Keratinocyte (primary cell): Measurements from ENCODE around the gene IQSEC3. TPM values are rescaled to one million over a fixed set of nuclear protein-coding genes. Genes with fewer than 3 reads are reported as not detected.

ENCODE experiments used
- DNase-seq: peaks from one replicate; pipeline ENCODE4 v3.0.0-alpha.2; 2011; ENCODE audit warnings: low read depth, missing footprints, low spot score
- FAIRE-seq: peaks from 2 replicates; lab custom pipeline; 2011; peaks lifted over from hg19 to GRCh38; lab: Jason Lieb, UNC
- H2AFZ ChIP-seq: 2 replicates; pipeline ENCODE4 v1.6.0; 2012; ENCODE audit warnings: low read length, control low read depth, inconsistent platforms; ENCODE audit not compliant: control insufficient read depth
- H3K27ac ChIP-seq: 2 replicates; pipeline ENCODE4 v1.5.1; 2011; ENCODE audit warnings: low read length; ENCODE audit not compliant: control insufficient read depth, insufficient read depth
- H3K27me3 ChIP-seq: 3 replicates; pipeline ENCODE4 v1.6.0; 2011; ENCODE audit warnings: low read length; ENCODE audit not compliant: control insufficient read depth, insufficient read depth; ENCODE audit errors: extremely low read depth
- H3K36me3 ChIP-seq, 2 experiments: 2 replicates in 1 of 2; 3 replicates in 1 of 2; pipeline ENCODE4 v1.5.1; 2011; ENCODE audit warnings: low read length in 2 of 2, mild to moderate bottlenecking in 1 of 2; ENCODE audit not compliant: control insufficient read depth in 2 of 2, insufficient read depth in 2 of 2; ENCODE audit errors: extremely low read depth in 1 of 2
- H3K4me1 ChIP-seq: 3 replicates; pipeline ENCODE4 v1.5.1; 2011; ENCODE audit warnings: low read length; ENCODE audit not compliant: control insufficient read depth, insufficient read depth; ENCODE audit errors: extremely low read depth
- H3K4me2 ChIP-seq: 3 replicates; pipeline ENCODE4 v1.6.0; 2011; ENCODE audit warnings: low read depth, low read length; ENCODE audit not compliant: control insufficient read depth, insufficient read depth; ENCODE audit errors: extremely low read depth
- H3K4me3 ChIP-seq, 3 experiments: fragments of 200-600 bp in 1 of 3; sonication (generic) in 1 of 3; 2 replicates in 2 of 3; 3 replicates in 1 of 3; pipeline ENCODE4 v1.5.1; 2011 to 2016; ENCODE audit warnings: low read length in 3 of 3, mild to moderate bottlenecking in 3 of 3, control low read depth in 2 of 3, inconsistent platforms in 1 of 3, low read depth in 1 of 3, mixed read lengths in 1 of 3, mixed run types in 1 of 3, moderate library complexity in 1 of 3; ENCODE audit not compliant: control insufficient read depth in 2 of 3, insufficient read depth in 2 of 3; ENCODE audit errors: extremely low read depth in 1 of 3
- H3K79me2 ChIP-seq: 2 replicates; pipeline ENCODE4 v1.6.0; 2012; ENCODE audit warnings: low read length; ENCODE audit not compliant: control insufficient read depth, insufficient read depth
- H3K9ac ChIP-seq: 3 replicates; pipeline ENCODE4 v1.6.0; 2011; ENCODE audit warnings: low read length; ENCODE audit not compliant: control insufficient read depth, insufficient read depth; ENCODE audit errors: extremely low read depth
- H3K9me1 ChIP-seq: 3 replicates; pipeline ENCODE4 v1.6.0; 2011; ENCODE audit warnings: low read length; ENCODE audit not compliant: control insufficient read depth, insufficient read depth; ENCODE audit errors: extremely low read depth
- H3K9me3 ChIP-seq: 2 replicates; pipeline ENCODE4 v1.5.1; 2012; ENCODE audit warnings: low read depth, low read length; ENCODE audit not compliant: control insufficient read depth
- H4K20me1 ChIP-seq: 3 replicates; pipeline ENCODE4 v1.6.0; 2011; ENCODE audit warnings: low read length; ENCODE audit not compliant: control insufficient read depth, insufficient read depth; ENCODE audit errors: extremely low read depth
- CTCF ChIP-seq, 3 experiments: IDR thresholded peaks in 1 of 3; conservative IDR thresholded peaks in 1 of 3; optimal IDR thresholded peaks in 1 of 3; 2 replicates in 2 of 3; 3 replicates in 1 of 3; pipeline versions ENCODE3 to v1.5.1; 2011; ENCODE audit warnings: low read length in 3 of 3, mild to moderate bottlenecking in 3 of 3, moderate library complexity in 2 of 3, control low read depth in 1 of 3, inconsistent platforms in 1 of 3; ENCODE audit not compliant: insufficient read depth in 2 of 3; ENCODE audit errors: extremely low read depth in 1 of 3
- EZH2 ChIP-seq: IDR thresholded peaks from one replicate; pipeline ENCODE4 v1.6.1; 2012; ENCODE audit warnings: inconsistent platforms, mild to moderate bottlenecking, low read length, moderate library complexity
- dilution Hi-C: fragments of 300-500 bp; cut with MboI; formaldehyde crosslinking; loops from one replicate; pipeline ENCODE4 v1.7.0; 2020; ENCODE audit warnings: low sequenced_read_pairs; ENCODE audit not compliant: extremely low pct_ligation_motif_present
- polyA plus RNA-seq, 5 experiments: library from polyadenylated mRNA; depleted of rRNA in 3 of 5; stranded (reverse) in 3 of 5; stranded (forward) in 1 of 5; unstranded in 1 of 5; fragments of >200 nt; gene quantifications; 1 replicate in 1 of 5; 2 replicates in 3 of 5; 3 replicates in 1 of 5; pipeline versions ENCODE4 v1.2.1 to v1.2.3, GENCODE V29; 2011 to 2012; ENCODE audit warnings: missing spikeins in 2 of 5, low read depth in 1 of 5, low replicate concordance in 1 of 5

Gene IQSEC3
- polyA plus RNA-seq, 1 donor (not counting 4 experiments of a cell fraction or from before 2014, with no cell fraction given): not detected

- H3K4me1 ChIP-seq: no peaks in the 10 kb centered on the region
- no peak for DNase-seq
- no peaks in the 10 kb centered on the region for H3K27me3 ChIP-seq
- H3K9me3 ChIP-seq: no peaks in the 10 kb centered on the region
- no peak overlapping the region for H3K9ac ChIP-seq
- H3K36me3 ChIP-seq: no peaks in the 10 kb centered on the region
- H3K9me1 ChIP-seq: no peaks in the 10 kb centered on the region
- H3K4me3 ChIP-seq: no peak overlapping the region
- no peaks in the 10 kb centered on the region for H4K20me1 ChIP-seq
- H2AFZ ChIP-seq: no peak overlapping the region
- no peak for TF ChIP-seq EZH2
- no peak for TF ChIP-seq CTCF (optimal IDR thresholded peaks at IDR 0.05 in 1 of 3, IDR thresholded peaks at IDR 0.05 in 1 of 3, conservative IDR thresholded peaks at IDR 0.05 in 1 of 3; ENCODE audit: extremely low read depth in 1 of 3, insufficient read depth in 2 of 3, low read length in 3 of 3)
- dilution Hi-C loops: no loop called here
- FAIRE-seq: no peak
- no peaks in the 10 kb centered on the region for H3K79me2 ChIP-seq
- H3K27ac ChIP-seq: no peak overlapping the region
- no peak overlapping the region for H3K4me2 ChIP-seq
These were observed 64.0 kb downstream of the IQSEC3 start for GRCh38 chr12:130519-130918.

GRCh38 chr12:131008-131407 lies 64.4 kb downstream of the IQSEC3 start:
- Histone ChIP-seq H3K79me2 (no peaks in the 10 kb centered on the region), H3K9me3 (no peaks in the 10 kb centered on the region), H3K27me3 (no peaks in the 10 kb centered on the region), H3K4me3 (no peak overlapping the region), H4K20me1 (no peaks in the 10 kb centered on the region), H3K9ac (no peak overlapping the region), H3K4me1 (no peaks in the 10 kb centered on the region), H2AFZ (no peak overlapping the region), H3K9me1 (no peaks in the 10 kb centered on the region), H3K4me2 (no peak overlapping the region), H3K27ac (no peak overlapping the region), H3K36me3 (no peaks in the 10 kb centered on the region)
- FAIRE-seq (no peak), DNase-seq (no peak)
- no peak for TF ChIP-seq EZH2
- no peak for TF ChIP-seq CTCF (optimal IDR thresholded peaks at IDR 0.05 in 1 of 3, IDR thresholded peaks at IDR 0.05 in 1 of 3, conservative IDR thresholded peaks at IDR 0.05 in 1 of 3; ENCODE audit: extremely low read depth in 1 of 3, insufficient read depth in 2 of 3, low read length in 3 of 3)
- dilution Hi-C loops: no loop called here
